Astrocyte of the cerebellum (primary cell): ENCODE results near the gene RSAD2.

Source experiments
- DNase-seq: peaks from one replicate; pipeline ENCODE4 v3.0.0-alpha.2; 2011; ENCODE audit warnings: low read depth
- H3K4me3 ChIP-seq: 2 replicates; pipeline ENCODE4 v1.5.1; 2011; ENCODE audit warnings: mild to moderate bottlenecking, low read depth, low read length, moderate library complexity
- CTCF ChIP-seq: IDR thresholded peaks from 2 replicates; pipeline ENCODE4 v1.5.1; 2012; ENCODE audit warnings: low read length, low read depth, moderate library complexity, mild to moderate bottlenecking; ENCODE audit errors: missing control alignments
- in situ Hi-C: cut with HindIII; loops from 2 replicates; pipeline ENCODE4 v1.10.0; 2017; ENCODE audit warnings: low sequenced_read_pairs

RSAD2 gene

GRCh38 chr2:6863792-6864191, 13.8 kb upstream of the RSAD2 start:
- no peak for DNase-seq
- in situ Hi-C loops, result no loop called here
- TF ChIP-seq CTCF, result no peak
- no peak overlapping the region for H3K4me3 ChIP-seq

DNA sequence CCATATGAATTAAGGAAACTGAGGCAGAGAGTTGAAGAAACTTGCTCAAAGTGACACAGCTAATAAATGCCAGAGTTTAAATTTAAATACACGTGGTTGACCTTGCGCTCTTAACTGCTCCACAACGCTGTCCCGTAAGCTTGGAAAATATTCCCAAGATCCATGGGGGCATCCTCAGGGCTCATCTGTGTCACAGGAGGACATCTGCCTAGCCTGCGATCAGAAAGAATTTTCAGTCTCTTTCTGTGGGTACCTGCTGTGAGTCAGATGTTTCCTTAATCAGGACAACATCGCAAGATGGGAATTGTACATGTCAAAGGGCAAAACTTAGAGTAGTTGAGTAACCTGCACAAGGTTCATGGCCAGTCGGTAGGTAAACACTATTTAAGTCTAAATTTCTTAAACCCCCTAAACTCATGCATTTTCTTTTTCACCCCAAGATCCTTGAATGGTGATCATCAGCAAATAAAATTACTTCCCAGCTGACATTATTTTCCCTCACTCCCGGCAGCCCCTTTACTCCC, 13.3 kb upstream of the RSAD2 start:
- TF ChIP-seq CTCF, result no peak
- in situ Hi-C loops, result no loop called here
- H3K4me3 ChIP-seq, result no peak overlapping the region
- no peak for DNase-seq

GRCh38 chr2:6864923-6865345, 12.6 kb upstream of the RSAD2 start:
- H3K4me3 ChIP-seq, result peak overlapping the region; percentile 53
- in situ Hi-C loops, result no loop called here
- TF ChIP-seq CTCF, result no peak
- no peak for DNase-seq

DNA sequence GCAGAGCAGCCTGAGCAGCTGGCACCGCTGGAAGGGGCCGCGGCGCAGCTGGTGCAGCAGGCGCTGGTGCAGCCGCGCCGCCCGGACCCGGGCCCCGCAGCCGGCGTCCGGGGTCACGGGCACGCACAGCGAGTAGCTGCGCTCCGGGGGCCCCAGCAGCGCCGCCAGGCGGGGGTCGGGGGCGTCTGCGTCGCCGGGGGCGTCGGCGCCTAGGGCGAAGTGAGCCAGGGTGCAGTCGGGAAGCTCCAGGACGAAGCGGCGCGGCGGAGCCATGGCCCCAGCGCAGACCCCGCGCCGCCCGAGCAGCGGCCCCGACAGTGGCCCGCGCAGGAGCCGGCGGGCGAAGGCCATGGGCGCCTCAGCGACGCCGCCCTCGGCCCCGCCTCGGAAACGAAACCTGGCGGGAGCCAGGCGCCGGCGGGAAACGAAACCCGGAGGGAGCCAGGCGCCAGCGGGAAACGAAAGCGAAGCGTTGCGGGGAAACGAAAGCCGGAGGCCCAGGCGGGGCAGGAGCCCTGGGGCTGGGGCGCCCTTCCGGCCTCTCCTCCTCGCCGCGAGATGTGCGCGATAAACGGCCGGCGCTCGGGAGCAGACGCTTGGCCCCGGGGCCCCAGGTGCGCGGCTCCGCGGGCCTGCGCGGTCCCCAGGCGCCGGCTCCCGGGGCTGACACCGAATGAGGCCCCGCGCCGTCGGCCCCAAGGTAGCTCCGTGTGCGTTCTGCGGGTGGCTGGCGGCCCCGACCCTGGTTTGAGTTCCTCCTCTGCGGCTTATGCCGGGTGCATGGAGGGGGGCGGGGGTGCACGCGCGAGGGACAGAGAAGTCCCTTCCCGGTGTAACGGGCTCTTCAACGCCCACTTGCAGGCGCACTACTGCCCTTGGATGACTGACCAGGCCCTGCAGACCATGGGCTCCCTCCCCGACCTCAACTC, 12.0 kb upstream of the RSAD2 start, which contains the start of gene CMPK2:
CMPK2 (minus strand) TSS at position 562 of the 929 bp plus-strand sequence; CDS start at position 351, 211 bp downstream.
- peak within 1 kb of the TSS; percentile 53 for H3K4me3 ChIP-seq
- peak; percentile 11 for DNase-seq

GRCh38 chr2:6866275-6866671, 11.3 kb upstream of the RSAD2 start:
- peak overlapping the region; percentile 53 for H3K4me3 ChIP-seq
- TF ChIP-seq CTCF, result peak; percentile 75
- DNase-seq, result peak; percentile 9
- in situ Hi-C loops, result no loop called here

More for the DNA sequence above, 12.0 kb upstream of the RSAD2 start, which contains the start of gene CMPK2:
- TF ChIP-seq CTCF, result no peak
- in situ Hi-C loops, result no loop called here

DNA sequence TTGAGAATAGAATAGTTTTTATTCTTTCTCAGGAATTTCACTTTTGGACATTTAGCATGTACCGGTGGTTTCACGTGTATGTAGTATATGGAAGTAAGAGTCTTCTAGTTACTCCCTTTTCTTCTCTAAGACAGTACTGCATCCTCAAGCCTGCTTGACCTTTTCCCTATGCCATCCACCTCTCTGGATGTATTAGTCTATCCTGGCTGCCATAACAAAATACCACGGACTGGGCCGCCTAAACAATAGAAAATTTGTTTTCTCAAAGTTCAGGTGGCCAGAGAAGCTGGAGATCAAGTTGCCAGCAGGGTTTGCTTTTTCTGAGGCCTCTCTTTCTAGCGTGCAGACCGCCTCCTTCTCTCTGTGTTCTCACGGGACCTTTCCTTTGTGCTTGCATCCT, 10.6 kb upstream of the RSAD2 start:
- in situ Hi-C loops, result no loop called here
- H3K4me3 ChIP-seq, result no peak overlapping the region
- TF ChIP-seq CTCF, result no peak
- DNase-seq, result no peak
